Activated CD8-positive, alpha-beta T cell treated with anti-CD3 and anti-CD28 coated beads, Interleukin-2, amount 10 ng/mL, durations not matched to agents 7 days and 5 days (primary cell): Measurements from ENCODE around the gene PARVA. TPM values are rescaled to one million over a fixed set of nuclear protein-coding genes. Genes with fewer than 3 reads are reported as not detected.
"Not testable (repeated sequence)": the region's sequence is repeated elsewhere in the genome, so short reads cannot be mapped to it uniquely, and the experiment has no call there.

Experiments
- ATAC-seq: fragments of 150-1000 bp; cut with Tn5 transposase; one replicate; pipeline ENCODE4 v1.10.0; 2021; ENCODE audit warnings: moderate library complexity
- CTCF ChIA-PET: fragments of 350-600 bp; sonication (Branson Sonifier 250); formaldehyde crosslinking; loops from one replicate; lab custom pipeline; 2021; ENCODE audit warnings: antibody characterized with exemption; lab: Charles Lee
- POLR2A ChIA-PET: fragments of 350-600 bp; sonication (Branson Sonifier 250); formaldehyde crosslinking; loops from one replicate; lab custom pipeline; 2021; ENCODE audit warnings: antibody characterized with exemption; lab: Charles Lee
- DNase-seq: peaks from one replicate; pipeline ENCODE4 v3.0.0-alpha.2; 2020
- H3K27ac Mint-ChIP-seq: one replicate; pipeline ENCODE4 v1.8.0; 2021; ENCODE audit warnings: mild to moderate bottlenecking, mixed read lengths
- H3K27me3 Mint-ChIP-seq: one replicate; pipeline ENCODE4 v1.8.0; 2021; ENCODE audit warnings: low read depth, mixed read lengths
- H3K36me3 Mint-ChIP-seq: one replicate; pipeline ENCODE4 v1.8.0; 2021; ENCODE audit warnings: low read depth, mixed read lengths
- H3K4me1 Mint-ChIP-seq: one replicate; pipeline ENCODE4 v1.8.0; 2021; ENCODE audit warnings: low read depth, mixed read lengths
- H3K4me3 Mint-ChIP-seq: one replicate; pipeline ENCODE4 v1.8.0; 2021; ENCODE audit warnings: mild to moderate bottlenecking, mixed read lengths
- H3K9me3 Mint-ChIP-seq: one replicate; pipeline ENCODE4 v1.8.0; 2022; ENCODE audit warnings: mixed read lengths; ENCODE audit not compliant: insufficient read depth
- total RNA-seq, 2 experiments: library from RNA; stranded (reverse); gene quantifications; one replicate each; pipeline ENCODE4 v1.2.3, GENCODE V29; 2021

The PARVA gene
- total RNA-seq, 2 experiments from 2014 or later = not detected

- DNase-seq (no peak), ATAC-seq (no peak)
- Mint-ChIP-seq H3K36me3 (no peaks in the 10 kb centered on the region), H3K27ac (no peak overlapping the region), H3K27me3 (no peaks in the 10 kb centered on the region), H3K4me1 (no peaks in the 10 kb centered on the region), H3K4me3 (no peak overlapping the region), H3K9me3 (no peaks in the 10 kb centered on the region)
- CTCF ChIA-PET = no interaction called here
- POLR2A ChIA-PET = no interaction called here
These were observed 140.4 kb downstream of the PARVA start for GRCh38 chr11:12517741-12518140.

GRCh38 chr11:12518606-12519385, 141.4 kb downstream of the PARVA start:
- CTCF ChIA-PET = no interaction called here
- ATAC-seq = no peak

GRCh38 chr11:12520054-12520453, 142.7 kb downstream of the PARVA start:
- DNase-seq (no peak), ATAC-seq (no peak)
- H3K4me1 Mint-ChIP-seq = no peaks in the 10 kb centered on the region
- ChIA-PET POLR2A (no interaction called here), CTCF (no interaction called here)
- H3K4me3 Mint-ChIP-seq = no peak overlapping the region
- H3K9me3 Mint-ChIP-seq = no peaks in the 10 kb centered on the region
- H3K36me3 Mint-ChIP-seq = no peaks in the 10 kb centered on the region
- no peak overlapping the region for H3K27ac Mint-ChIP-seq
- H3K27me3 Mint-ChIP-seq = no peaks in the 10 kb centered on the region

More at GRCh38 chr11:12518606-12519385, 141.4 kb downstream of the PARVA start:
- H3K36me3 Mint-ChIP-seq = no peaks in the 10 kb centered on the region
- POLR2A ChIA-PET = no interaction called here
- no peak overlapping the region for H3K4me3 Mint-ChIP-seq
- H3K4me1 Mint-ChIP-seq = no peaks in the 10 kb centered on the region
- no peak for DNase-seq
- H3K27me3 Mint-ChIP-seq = no peaks in the 10 kb centered on the region
- no peak overlapping the region for H3K27ac Mint-ChIP-seq
- H3K9me3 Mint-ChIP-seq = no peaks in the 10 kb centered on the region

- H3K4me3 Mint-ChIP-seq, H3K36me3 Mint-ChIP-seq, CTCF ChIA-PET, ATAC-seq, H3K4me1 Mint-ChIP-seq, H3K27ac Mint-ChIP-seq, DNase-seq, H3K9me3 Mint-ChIP-seq, POLR2A ChIA-PET, H3K27me3 Mint-ChIP-seq: not testable (repeated sequence)
These were observed 143.2 kb downstream of the PARVA start for GRCh38 chr11:12520576-12520975.

DNA sequence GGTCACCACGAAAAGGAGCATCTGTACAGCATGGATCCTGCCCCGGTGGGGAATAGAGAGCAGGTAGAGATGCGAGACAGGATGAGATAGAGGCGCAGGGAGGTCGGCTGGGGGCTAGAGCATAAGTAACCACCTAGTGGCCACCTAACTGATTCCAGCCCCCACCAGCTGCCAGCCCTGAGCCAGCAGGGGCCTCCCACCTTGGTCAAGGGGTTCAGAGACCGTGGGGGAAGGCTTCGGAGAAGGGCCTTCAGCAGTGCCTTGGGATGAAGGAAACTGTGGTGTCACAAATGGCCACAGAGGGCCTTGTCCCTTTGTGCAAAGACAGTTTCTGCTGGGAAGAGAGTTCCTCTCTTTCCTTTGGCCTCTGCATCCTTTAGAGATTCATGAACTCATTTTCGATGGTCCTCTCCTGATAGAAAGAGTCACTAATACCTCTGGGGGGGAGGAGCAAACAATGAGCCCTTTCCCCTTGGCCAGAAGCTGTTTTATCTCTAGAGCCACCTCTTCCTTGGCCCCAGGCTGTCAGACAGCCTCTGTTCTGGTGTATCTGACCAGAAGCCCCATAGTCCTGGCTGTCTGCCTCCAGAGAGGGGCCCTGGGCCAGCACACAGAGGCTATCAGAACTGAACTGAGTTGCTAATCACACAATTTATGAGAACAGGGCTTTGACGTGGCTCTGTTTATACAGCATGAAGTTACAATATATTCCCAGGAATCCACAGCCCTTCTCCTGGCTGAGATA, 146.0 kb downstream of the PARVA start:
- no peaks in the 10 kb centered on the region for H3K36me3 Mint-ChIP-seq
- no peaks in the 10 kb centered on the region for H3K4me1 Mint-ChIP-seq
- H3K4me3 Mint-ChIP-seq = no peak overlapping the region
- H3K9me3 Mint-ChIP-seq = no peaks in the 10 kb centered on the region
- ATAC-seq = no peak
- ChIA-PET POLR2A (no interaction called here), CTCF (no interaction called here)
- no peaks in the 10 kb centered on the region for H3K27me3 Mint-ChIP-seq
- H3K27ac Mint-ChIP-seq = no peak overlapping the region
- no peak for DNase-seq

- Mint-ChIP-seq H3K36me3 (no peaks in the 10 kb centered on the region), H3K4me3 (no peak overlapping the region), H3K4me1 (no peaks in the 10 kb centered on the region), H3K27ac (no peak overlapping the region), H3K27me3 (no peaks in the 10 kb centered on the region), H3K9me3 (no peaks in the 10 kb centered on the region)
- CTCF ChIA-PET = no interaction called here
- POLR2A ChIA-PET = no interaction called here
- DNase-seq = no peak
- no peak for ATAC-seq
These were observed 147.5 kb downstream of the PARVA start for GRCh38 chr11:12524865-12525264.

GRCh38 chr11:12525466-12526055, 148.2 kb downstream of the PARVA start:
- H3K27me3 Mint-ChIP-seq = no peaks in the 10 kb centered on the region
- DNase-seq = no peak
- H3K4me3 Mint-ChIP-seq = no peak overlapping the region
- H3K4me1 Mint-ChIP-seq = no peaks in the 10 kb centered on the region
- no peaks in the 10 kb centered on the region for H3K9me3 Mint-ChIP-seq
- no peaks in the 10 kb centered on the region for H3K36me3 Mint-ChIP-seq
- no peak for ATAC-seq
- no peak overlapping the region for H3K27ac Mint-ChIP-seq
- POLR2A ChIA-PET = no interaction called here
- CTCF ChIA-PET = no interaction called here

- ATAC-seq = no peak
- no peak overlapping the region for H3K27ac Mint-ChIP-seq
These were observed 149.4 kb downstream of the PARVA start for GRCh38 chr11:12526789-12527188.

GRCh38 chr11:12528487-12528886, 151.1 kb downstream of the PARVA start:
- H3K9me3 Mint-ChIP-seq = no peaks in the 10 kb centered on the region
- CTCF ChIA-PET = no interaction called here

More at GRCh38 chr11:12526789-12527188, 149.4 kb downstream of the PARVA start:
- no peak overlapping the region for H3K4me3 Mint-ChIP-seq
- H3K27me3 Mint-ChIP-seq = no peaks in the 10 kb centered on the region
- H3K4me1 Mint-ChIP-seq = no peaks in the 10 kb centered on the region
- no peaks in the 10 kb centered on the region for H3K9me3 Mint-ChIP-seq
- no peaks in the 10 kb centered on the region for H3K36me3 Mint-ChIP-seq
- ChIA-PET POLR2A (no interaction called here), CTCF (no interaction called here)
- no peak for DNase-seq

DNA sequence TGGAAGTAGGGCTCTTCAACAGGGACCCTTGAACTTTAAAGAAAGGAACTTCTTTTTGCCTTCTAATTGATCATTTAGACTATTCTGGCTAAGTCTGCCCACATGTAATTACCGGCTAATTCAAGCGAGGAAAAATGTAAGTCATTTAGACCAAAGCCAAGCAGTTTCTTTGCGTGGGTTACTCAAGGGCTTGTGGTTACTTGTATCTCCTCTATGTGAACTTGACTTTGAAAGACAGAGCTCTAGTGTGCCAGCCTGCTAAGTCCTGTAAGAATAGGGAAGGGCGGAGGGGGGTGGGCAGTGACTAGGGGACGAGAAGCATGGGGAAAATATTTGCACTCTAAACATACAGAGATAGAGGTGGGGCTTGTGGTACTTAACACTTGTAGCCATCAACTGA, 151.7 kb downstream of the PARVA start:
- no peaks in the 10 kb centered on the region for H3K36me3 Mint-ChIP-seq
- ATAC-seq (no peak), DNase-seq (no peak)
- no peaks in the 10 kb centered on the region for H3K4me1 Mint-ChIP-seq
- no peak overlapping the region for H3K27ac Mint-ChIP-seq
- no peaks in the 10 kb centered on the region for H3K9me3 Mint-ChIP-seq
- no peaks in the 10 kb centered on the region for H3K27me3 Mint-ChIP-seq
- no peak overlapping the region for H3K4me3 Mint-ChIP-seq
- ChIA-PET POLR2A (no interaction called here), CTCF (no interaction called here)

More at GRCh38 chr11:12528487-12528886, 151.1 kb downstream of the PARVA start:
- Mint-ChIP-seq H3K4me3 (no peak overlapping the region), H3K36me3 (no peaks in the 10 kb centered on the region), H3K27me3 (no peaks in the 10 kb centered on the region), H3K27ac (no peak overlapping the region), H3K4me1 (no peaks in the 10 kb centered on the region)
- DNase-seq (no peak), ATAC-seq (no peak)
- POLR2A ChIA-PET = no interaction called here

GRCh38 chr11:12529793-12530192, 152.4 kb downstream of the PARVA start:
- no peaks in the 10 kb centered on the region for H3K36me3 Mint-ChIP-seq
- CTCF ChIA-PET = no interaction called here
- no peak for DNase-seq
- no peaks in the 10 kb centered on the region for H3K4me1 Mint-ChIP-seq
- no peak overlapping the region for H3K4me3 Mint-ChIP-seq
- H3K27ac Mint-ChIP-seq = no peak overlapping the region
- no peaks in the 10 kb centered on the region for H3K9me3 Mint-ChIP-seq
- H3K27me3 Mint-ChIP-seq = no peaks in the 10 kb centered on the region
- POLR2A ChIA-PET = no interaction called here
- ATAC-seq = no peak

GRCh38 chr11:12531020-12531419, 153.6 kb downstream of the PARVA start:
- Mint-ChIP-seq H3K9me3 (no peaks in the 10 kb centered on the region), H3K27me3 (no peaks in the 10 kb centered on the region), H3K4me1 (no peaks in the 10 kb centered on the region), H3K36me3 (no peaks in the 10 kb centered on the region), H3K4me3 (no peak overlapping the region), H3K27ac (no peak overlapping the region)
- ChIA-PET POLR2A (no interaction called here), CTCF (no interaction called here)
- no peak for ATAC-seq
- DNase-seq = no peak
